Panc1 (cell line): ENCODE results near the gene CHST13.

ENCODE experiments used
- TF ChIP-seq, protein P1 (sequence below): fragments of 450-650 bp; IDR thresholded peaks from 2 replicates; pipeline ENCODE4 v1.5.1; 2017; ENCODE audit warnings: mild to moderate bottlenecking
- TF ChIP-seq, protein P2 (sequence below), 2 experiments: IDR thresholded peaks; 2 replicates each; pipeline ENCODE4 v1.6.1; 2011 to 2012; ENCODE audit warnings: low read depth in 2 of 2, control low read depth in 1 of 2, low read length in 1 of 2, mild to moderate bottlenecking in 1 of 2, moderate library complexity in 1 of 2; ENCODE audit not compliant: insufficient read depth in 1 of 2

DNA sequence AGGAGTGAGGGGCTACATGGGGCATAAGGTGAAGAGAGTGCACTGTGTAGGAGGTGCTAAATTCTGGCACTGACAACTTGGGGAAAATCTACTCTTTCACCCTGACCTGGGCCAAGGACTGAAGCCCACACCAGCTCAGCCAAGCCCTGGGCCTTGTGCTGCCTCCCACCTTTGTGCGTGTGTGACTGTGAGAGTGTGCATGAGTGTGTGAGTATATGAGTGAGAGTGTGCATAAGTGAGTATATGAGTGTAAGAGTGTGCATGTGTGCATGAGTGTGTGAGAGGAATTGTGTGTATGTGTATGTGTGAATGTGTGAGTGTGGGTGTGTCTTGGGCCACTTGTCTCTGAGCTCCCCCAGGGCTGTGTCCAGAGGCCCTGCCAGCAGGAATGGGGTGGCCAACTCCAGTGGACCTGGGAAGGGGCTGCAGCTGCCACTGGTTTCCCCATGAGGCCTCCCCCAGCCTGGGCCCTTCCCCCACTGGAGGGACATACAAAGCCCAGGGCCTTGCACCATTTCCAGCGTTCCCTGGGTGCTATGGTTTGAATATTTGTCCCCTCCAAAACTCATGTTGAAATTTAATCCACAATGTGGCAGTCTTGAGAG lies 19.6 kb downstream of the CHST13 start:
- TF ChIP-seq, protein P1, sequence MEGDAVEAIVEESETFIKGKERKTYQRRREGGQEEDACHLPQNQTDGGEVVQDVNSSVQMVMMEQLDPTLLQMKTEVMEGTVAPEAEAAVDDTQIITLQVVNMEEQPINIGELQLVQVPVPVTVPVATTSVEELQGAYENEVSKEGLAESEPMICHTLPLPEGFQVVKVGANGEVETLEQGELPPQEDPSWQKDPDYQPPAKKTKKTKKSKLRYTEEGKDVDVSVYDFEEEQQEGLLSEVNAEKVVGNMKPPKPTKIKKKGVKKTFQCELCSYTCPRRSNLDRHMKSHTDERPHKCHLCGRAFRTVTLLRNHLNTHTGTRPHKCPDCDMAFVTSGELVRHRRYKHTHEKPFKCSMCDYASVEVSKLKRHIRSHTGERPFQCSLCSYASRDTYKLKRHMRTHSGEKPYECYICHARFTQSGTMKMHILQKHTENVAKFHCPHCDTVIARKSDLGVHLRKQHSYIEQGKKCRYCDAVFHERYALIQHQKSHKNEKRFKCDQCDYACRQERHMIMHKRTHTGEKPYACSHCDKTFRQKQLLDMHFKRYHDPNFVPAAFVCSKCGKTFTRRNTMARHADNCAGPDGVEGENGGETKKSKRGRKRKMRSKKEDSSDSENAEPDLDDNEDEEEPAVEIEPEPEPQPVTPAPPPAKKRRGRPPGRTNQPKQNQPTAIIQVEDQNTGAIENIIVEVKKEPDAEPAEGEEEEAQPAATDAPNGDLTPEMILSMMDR = no peak
- TF ChIP-seq, protein P2, sequence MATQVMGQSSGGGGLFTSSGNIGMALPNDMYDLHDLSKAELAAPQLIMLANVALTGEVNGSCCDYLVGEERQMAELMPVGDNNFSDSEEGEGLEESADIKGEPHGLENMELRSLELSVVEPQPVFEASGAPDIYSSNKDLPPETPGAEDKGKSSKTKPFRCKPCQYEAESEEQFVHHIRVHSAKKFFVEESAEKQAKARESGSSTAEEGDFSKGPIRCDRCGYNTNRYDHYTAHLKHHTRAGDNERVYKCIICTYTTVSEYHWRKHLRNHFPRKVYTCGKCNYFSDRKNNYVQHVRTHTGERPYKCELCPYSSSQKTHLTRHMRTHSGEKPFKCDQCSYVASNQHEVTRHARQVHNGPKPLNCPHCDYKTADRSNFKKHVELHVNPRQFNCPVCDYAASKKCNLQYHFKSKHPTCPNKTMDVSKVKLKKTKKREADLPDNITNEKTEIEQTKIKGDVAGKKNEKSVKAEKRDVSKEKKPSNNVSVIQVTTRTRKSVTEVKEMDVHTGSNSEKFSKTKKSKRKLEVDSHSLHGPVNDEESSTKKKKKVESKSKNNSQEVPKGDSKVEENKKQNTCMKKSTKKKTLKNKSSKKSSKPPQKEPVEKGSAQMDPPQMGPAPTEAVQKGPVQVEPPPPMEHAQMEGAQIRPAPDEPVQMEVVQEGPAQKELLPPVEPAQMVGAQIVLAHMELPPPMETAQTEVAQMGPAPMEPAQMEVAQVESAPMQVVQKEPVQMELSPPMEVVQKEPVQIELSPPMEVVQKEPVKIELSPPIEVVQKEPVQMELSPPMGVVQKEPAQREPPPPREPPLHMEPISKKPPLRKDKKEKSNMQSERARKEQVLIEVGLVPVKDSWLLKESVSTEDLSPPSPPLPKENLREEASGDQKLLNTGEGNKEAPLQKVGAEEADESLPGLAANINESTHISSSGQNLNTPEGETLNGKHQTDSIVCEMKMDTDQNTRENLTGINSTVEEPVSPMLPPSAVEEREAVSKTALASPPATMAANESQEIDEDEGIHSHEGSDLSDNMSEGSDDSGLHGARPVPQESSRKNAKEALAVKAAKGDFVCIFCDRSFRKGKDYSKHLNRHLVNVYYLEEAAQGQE (IDR thresholded peaks at IDR 0.05; ENCODE audit: insufficient read depth in 1 of 2, low read depth in 2 of 2, low read length in 1 of 2) = no peak
